ENCODE data around the gene MOBP.
"Not testable (repeated sequence)": the region's sequence is repeated elsewhere in the genome, so short reads cannot be mapped to it uniquely, and the experiment has no call there.

MOBP gene

GRCh38 chr3:39467394-39468107 is at the start of gene MOBP:
TSS of gene MOBP (plus strand) at chr3:39467680. CDS start at chr3:39502070, 34,390 bp downstream.
- no peak for DNase-seq (ENCODE audit: low read depth in 2 of 2)

- not testable (repeated sequence) for DNase-seq (ENCODE audit: low read depth in 2 of 2)
These were observed 48.8 kb upstream of the MOBP start for GRCh38 chr3:39418556-39419225.

- DNase-seq (ENCODE audit: low read depth in 2 of 2), result no peak
These were observed 47.7 kb upstream of the MOBP start for GRCh38 chr3:39419742-39420315.

GRCh38 chr3:39420543-39420942 is 46.9 kb upstream of the MOBP start:
- DNase-seq (ENCODE audit: low read depth in 2 of 2), result no peak

- DNase-seq (ENCODE audit: low read depth in 2 of 2), result no peak
These were observed 44.0 kb upstream of the MOBP start for GRCh38 chr3:39423436-39423970.

- no peak for DNase-seq (ENCODE audit: low read depth in 2 of 2)
These were observed 41.2 kb upstream of the MOBP start for GRCh38 chr3:39426312-39426711.

DNA sequence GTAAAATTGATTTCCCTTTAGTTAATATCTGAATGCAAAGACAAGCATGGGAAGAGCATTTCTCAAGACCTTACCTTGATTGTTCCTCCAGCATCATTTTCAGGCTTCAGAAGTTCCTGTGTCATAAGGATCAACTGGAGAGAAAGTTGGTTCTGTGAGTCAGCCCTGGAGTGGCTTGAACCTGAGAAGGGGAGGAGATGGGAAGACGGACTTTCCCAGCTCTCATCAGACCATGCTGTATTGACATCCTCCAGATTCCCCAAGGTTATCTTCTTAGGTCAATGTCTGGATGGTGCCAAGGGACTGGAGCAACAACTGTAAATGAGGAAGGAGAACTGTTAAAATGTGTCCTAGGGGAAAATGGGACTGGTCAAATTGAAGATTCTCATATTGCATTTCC is 40.0 kb upstream of the MOBP start:
- DNase-seq (ENCODE audit: low read depth in 2 of 2), result no peak

DNA sequence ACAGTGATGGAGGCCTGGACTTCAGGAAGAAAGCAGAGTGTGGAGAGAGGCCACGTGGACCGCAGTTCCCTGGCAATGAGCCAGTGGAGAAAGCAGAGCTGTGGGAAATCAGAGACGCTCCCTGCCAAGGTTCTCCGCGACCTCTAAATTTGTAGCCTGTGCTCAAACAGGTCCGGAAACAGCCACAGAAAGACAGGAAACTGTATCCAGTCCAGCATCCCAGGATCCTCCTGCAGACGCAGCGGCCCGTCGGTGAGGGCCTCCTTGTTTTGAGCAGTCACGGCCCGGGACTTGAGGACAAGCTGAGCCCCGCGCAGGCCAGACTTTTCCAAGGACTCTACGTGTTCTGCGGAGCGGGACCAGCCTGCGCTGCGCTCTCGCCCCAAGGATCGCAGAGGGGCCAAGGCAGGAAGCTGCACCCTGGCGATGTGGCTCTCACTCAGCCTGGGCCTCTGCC is 38.7 kb upstream of the MOBP start:
- DNase-seq (ENCODE audit: low read depth in 2 of 2), result no peak

DNA sequence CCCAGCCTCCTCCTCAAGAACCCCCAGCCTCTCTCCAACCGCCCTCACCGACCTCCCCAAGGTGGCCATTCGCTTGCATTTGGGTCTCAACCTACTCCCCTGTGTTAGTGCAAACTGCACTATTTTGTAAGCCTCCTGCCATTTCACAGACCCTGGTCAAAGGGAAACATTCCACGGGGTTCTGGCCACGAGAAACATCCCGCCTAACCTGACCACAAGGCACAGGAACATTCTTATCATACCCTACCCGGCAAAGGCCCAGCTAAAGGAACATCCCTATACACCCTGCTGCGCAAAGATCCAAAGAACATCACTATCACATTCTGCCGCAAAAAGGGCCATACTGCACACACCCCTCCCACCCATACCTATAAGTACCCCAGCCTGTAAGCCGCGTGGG is 38.0 kb upstream of the MOBP start:
- no peak for DNase-seq (ENCODE audit: low read depth in 2 of 2)

- DNase-seq (ENCODE audit: low read depth in 2 of 2), result no peak
These were observed 35.1 kb upstream of the MOBP start for GRCh38 chr3:39432342-39432741.

- DNase-seq (ENCODE audit: low read depth in 2 of 2), result no peak
These were observed 33.8 kb upstream of the MOBP start for GRCh38 chr3:39433642-39434041.

DNA sequence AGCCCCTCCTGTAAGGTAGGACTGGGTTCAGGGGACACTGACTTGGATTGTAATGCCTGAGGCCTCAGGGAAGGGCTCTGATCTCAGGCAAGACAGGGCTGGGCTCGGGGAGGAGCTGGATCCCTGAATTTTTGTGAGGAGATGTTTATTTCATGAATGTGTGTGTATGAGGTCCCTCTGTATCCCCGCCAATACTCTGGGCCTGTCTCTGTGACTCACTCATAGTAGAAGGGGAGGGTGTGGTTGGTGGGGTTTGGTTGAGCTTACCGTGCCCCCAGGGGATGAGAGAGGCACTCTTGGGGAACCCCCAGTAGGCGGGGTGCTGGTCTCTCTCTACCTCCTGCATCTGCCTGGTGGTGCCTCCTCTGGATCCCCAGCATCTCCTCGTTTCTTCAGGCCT is 32.9 kb upstream of the MOBP start:
- DNase-seq (ENCODE audit: low read depth in 2 of 2), result no peak

GRCh38 chr3:39435006-39435748 is 32.3 kb upstream of the MOBP start:
- no peak for DNase-seq (ENCODE audit: low read depth in 2 of 2)

GRCh38 chr3:39438880-39439279 is 28.6 kb upstream of the MOBP start:
- DNase-seq (ENCODE audit: low read depth in 2 of 2), result no peak

- no peak for DNase-seq (ENCODE audit: low read depth in 2 of 2)
These were observed 27.2 kb upstream of the MOBP start for GRCh38 chr3:39440316-39440715.

DNA sequence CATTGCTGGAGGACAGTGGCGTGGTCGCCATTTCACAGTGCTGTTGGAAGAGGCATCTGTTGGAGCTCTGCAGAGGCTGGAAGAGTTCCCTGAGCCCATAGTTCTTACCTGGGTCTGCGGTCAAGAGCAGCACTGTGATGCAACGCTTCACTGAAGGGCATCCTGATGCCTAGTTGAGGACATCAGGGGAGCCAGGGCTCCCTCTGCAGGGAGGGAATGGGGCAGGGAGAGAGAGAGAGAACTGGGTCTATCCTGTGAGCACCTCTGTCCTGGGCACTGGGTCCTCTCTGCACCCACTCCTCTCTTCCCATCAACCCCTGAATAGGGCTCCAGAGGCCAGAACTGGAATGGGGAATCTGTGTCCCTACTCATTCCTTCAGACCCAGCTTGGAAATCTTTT is 23.9 kb upstream of the MOBP start:
- DNase-seq (ENCODE audit: low read depth in 2 of 2), result no peak

DNA sequence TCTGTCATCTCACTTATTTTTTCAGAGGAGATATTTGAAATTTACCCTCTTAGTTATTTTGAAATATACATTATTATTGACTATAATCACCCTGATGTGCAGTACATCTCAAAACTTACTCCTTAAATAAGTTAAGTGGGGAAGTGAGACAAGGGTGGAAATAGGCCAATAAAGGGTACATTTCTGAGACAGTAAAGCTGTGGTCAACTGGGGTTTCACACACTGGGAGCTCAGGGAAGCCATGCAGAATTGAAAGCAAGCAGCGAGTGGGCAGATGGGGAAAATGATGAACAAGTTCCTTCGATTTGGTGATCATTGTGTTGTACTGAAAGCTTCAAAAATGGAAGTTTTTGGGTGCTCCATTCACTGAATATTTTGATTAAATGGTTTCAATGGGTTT is 21.6 kb upstream of the MOBP start:
- DNase-seq (ENCODE audit: low read depth in 2 of 2), result no peak

GRCh38 chr3:39446444-39446843 is 21.0 kb upstream of the MOBP start:
- no peak for DNase-seq (ENCODE audit: low read depth in 2 of 2)

- peak; percentile 30 to 57 for DNase-seq (ENCODE audit: low read depth in 2 of 2)
These were observed 19.6 kb upstream of the MOBP start for GRCh38 chr3:39447637-39448483.

GRCh38 chr3:39448506-39449233 is 18.8 kb upstream of the MOBP start:
- DNase-seq (ENCODE audit: low read depth in 2 of 2), result no peak
